ENCODE measurements around the gene MATN3. TPM values are rescaled to one million over a fixed set of nuclear protein-coding genes. Genes with fewer than 3 reads are reported as not detected.

The MATN3 gene
- total RNA-seq, 1 experiment from 2014 or later = 18.1 TPM

DNA sequence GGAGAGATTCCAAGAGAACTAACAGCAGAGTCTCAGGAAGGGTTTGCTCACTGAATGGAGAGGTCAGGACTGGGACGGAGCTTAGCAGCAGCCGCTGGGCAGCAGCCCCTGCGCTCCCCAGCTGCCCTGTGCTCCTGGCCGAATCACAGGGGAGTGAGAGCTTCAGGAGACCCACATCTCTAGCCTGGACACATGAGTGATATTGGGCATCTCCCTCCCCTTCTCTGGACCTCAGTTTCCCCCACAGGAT is 511 bp downstream of the MATN3 start:
- no peaks in the 10 kb centered on the region for H3K9me3 ChIP-seq
- Mint-ChIP-seq H3K27me3 (ENCODE audit: insufficient read depth, unreplicated experiment) (no peaks in the 10 kb centered on the region), H3K4me1 (ENCODE audit: low read depth, unreplicated experiment) (peaks cover 20% of the 10 kb centered on the region), H3K4me3 (ENCODE audit: unreplicated experiment) (peak overlapping the region; percentile 71), H3K36me3 (ENCODE audit: insufficient read depth, unreplicated experiment) (peaks cover 10% of the 10 kb centered on the region), H3K27ac (ENCODE audit: unreplicated experiment) (peak overlapping the region; percentile 16), H3K9me3 (ENCODE audit: unreplicated experiment) (peaks cover 14% of the 10 kb centered on the region)
- no peaks in the 10 kb centered on the region for H3K36me3 ChIP-seq (ENCODE audit: control insufficient read depth, insufficient read depth, low read length)
- peak overlapping the region; percentile 55 for H3K4me3 ChIP-seq (ENCODE audit: low read depth, low read length)
- ChIA-PET POLR2A (interaction anchor here (0.5 kb wide), 1 partner anchor 22 kb away, joined by 3 read pairs; the partner anchor contains the start of gene WDR35), CTCF (interaction anchor here (1.1 kb wide), 1 partner anchor 213 kb away, joined by 3 read pairs; the partner anchor contains the start of gene SDC1)
- no peak for DNase-seq
- no TSS peak for BruUV-seq (replicated peaks)
- peaks cover 17% of the 10 kb centered on the region for H3K4me1 ChIP-seq
- intact Hi-C loops (cut with micrococcal nuclease; ENCODE audit: unreplicated experiment) = no loop called here
- no peaks in the 10 kb centered on the region for H3K27me3 ChIP-seq (replicated peaks; ENCODE audit: control insufficient read depth, insufficient read depth, low read length)
- TF ChIP-seq, protein P1, sequence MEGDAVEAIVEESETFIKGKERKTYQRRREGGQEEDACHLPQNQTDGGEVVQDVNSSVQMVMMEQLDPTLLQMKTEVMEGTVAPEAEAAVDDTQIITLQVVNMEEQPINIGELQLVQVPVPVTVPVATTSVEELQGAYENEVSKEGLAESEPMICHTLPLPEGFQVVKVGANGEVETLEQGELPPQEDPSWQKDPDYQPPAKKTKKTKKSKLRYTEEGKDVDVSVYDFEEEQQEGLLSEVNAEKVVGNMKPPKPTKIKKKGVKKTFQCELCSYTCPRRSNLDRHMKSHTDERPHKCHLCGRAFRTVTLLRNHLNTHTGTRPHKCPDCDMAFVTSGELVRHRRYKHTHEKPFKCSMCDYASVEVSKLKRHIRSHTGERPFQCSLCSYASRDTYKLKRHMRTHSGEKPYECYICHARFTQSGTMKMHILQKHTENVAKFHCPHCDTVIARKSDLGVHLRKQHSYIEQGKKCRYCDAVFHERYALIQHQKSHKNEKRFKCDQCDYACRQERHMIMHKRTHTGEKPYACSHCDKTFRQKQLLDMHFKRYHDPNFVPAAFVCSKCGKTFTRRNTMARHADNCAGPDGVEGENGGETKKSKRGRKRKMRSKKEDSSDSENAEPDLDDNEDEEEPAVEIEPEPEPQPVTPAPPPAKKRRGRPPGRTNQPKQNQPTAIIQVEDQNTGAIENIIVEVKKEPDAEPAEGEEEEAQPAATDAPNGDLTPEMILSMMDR (IDR thresholded peaks at IDR 0.05; ENCODE audit: insufficient read depth in 1 of 2, low read depth in 1 of 2, low read length in 1 of 2, severe bottlenecking in 1 of 2, unreplicated experiment in 1 of 2) = no peak

DNA sequence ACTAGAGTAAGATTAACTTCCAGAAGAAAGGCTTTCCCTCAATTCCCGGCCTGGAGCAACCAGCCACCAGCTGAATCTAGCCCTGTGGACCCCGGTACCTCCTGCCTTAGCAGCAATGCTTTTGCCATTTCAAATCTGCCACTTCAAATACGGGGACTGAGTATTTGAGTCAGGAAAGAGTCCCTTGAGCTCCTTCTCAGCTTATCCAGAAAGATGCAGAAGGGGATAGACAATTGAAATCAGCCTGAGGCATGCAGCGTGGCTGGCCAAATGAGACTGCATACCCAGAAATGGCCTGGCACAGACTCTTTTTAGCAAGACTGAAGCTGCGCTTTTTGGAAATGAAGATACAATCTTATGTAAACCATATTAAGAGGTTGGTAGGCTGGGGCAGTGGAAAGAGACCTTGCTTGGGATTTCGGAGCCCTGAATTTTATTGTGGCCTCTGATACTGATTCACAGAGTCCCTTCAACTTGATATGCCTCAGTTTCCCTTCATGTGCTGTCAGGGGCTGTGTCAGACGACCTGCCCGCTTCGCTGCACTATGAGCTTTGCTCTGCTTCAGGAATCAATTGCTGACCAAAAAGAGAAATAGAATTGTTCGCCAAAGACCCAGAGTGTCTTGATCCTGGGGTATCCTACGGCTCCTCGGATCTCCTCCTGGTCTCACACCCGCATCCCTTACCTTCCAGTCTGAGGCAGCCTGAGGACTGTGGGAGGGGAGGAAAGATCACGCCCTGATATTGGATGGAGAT is 1.0 kb downstream of the MATN3 start:
- no TSS peak for BruUV-seq (replicated peaks)
- TF ChIP-seq, protein P1 (IDR thresholded peaks at IDR 0.05; ENCODE audit: insufficient read depth in 1 of 2, low read depth in 1 of 2, low read length in 1 of 2, severe bottlenecking in 1 of 2, unreplicated experiment in 1 of 2) = no peak
- Mint-ChIP-seq H3K4me3 (ENCODE audit: unreplicated experiment) (peak overlapping the region; percentile 71), H3K4me1 (ENCODE audit: low read depth, unreplicated experiment) (peaks cover 17% of the 10 kb centered on the region), H3K27ac (ENCODE audit: unreplicated experiment) (peak overlapping the region; percentile 16), H3K9me3 (ENCODE audit: unreplicated experiment) (peaks cover 14% of the 10 kb centered on the region), H3K36me3 (ENCODE audit: insufficient read depth, unreplicated experiment) (peaks cover 10% of the 10 kb centered on the region), H3K27me3 (ENCODE audit: insufficient read depth, unreplicated experiment) (no peaks in the 10 kb centered on the region)
- Histone ChIP-seq H3K4me1 (peaks cover 17% of the 10 kb centered on the region), H3K27me3 (replicated peaks; ENCODE audit: control insufficient read depth, insufficient read depth, low read length) (no peaks in the 10 kb centered on the region), H3K9me3 (no peaks in the 10 kb centered on the region), H3K36me3 (ENCODE audit: control insufficient read depth, insufficient read depth, low read length) (no peaks in the 10 kb centered on the region), H3K4me3 (ENCODE audit: low read depth, low read length) (peak overlapping the region; percentile 55)
- ChIA-PET CTCF (no interaction called here), POLR2A (interaction anchor here (0.5 kb wide), 1 partner anchor 21 kb away, joined by 3 read pairs; the partner anchor contains the start of gene WDR35)
- no peak for DNase-seq
- intact Hi-C loops (cut with micrococcal nuclease; ENCODE audit: unreplicated experiment) = no loop called here

DNA sequence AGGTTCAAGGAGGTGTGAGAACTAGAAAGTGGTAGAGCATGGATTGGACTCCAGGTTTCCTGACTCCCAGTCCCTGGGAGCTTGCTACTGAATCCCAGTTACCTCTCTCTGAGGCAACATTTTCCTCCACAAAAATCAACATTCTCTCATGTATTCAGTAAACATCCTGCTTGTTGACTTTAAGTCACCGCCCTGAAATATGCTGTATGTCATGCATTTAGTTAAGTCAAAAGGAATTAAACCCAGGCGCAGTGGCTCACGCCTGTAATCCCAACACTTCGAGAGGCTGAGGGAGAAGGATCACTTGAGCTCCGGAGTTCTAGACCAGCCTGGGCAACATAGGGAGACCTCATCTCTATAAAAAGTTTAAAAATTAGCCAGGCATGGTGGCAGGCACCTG is 3.8 kb downstream of the MATN3 start:
- Mint-ChIP-seq H3K9me3 (ENCODE audit: unreplicated experiment) (peaks cover 4% of the 10 kb centered on the region), H3K27ac (ENCODE audit: unreplicated experiment) (no peak overlapping the region), H3K27me3 (ENCODE audit: insufficient read depth, unreplicated experiment) (no peaks in the 10 kb centered on the region), H3K4me1 (ENCODE audit: low read depth, unreplicated experiment) (peaks cover 9% of the 10 kb centered on the region), H3K36me3 (ENCODE audit: insufficient read depth, unreplicated experiment) (peaks cover 12% of the 10 kb centered on the region), H3K4me3 (ENCODE audit: unreplicated experiment) (no peak overlapping the region)
- TF ChIP-seq, protein P1 (IDR thresholded peaks at IDR 0.05; ENCODE audit: insufficient read depth in 1 of 2, low read depth in 1 of 2, low read length in 1 of 2, severe bottlenecking in 1 of 2, unreplicated experiment in 1 of 2) = no peak
- POLR2A ChIA-PET = no interaction called here
- Histone ChIP-seq H3K27me3 (replicated peaks; ENCODE audit: control insufficient read depth, insufficient read depth, low read length) (no peaks in the 10 kb centered on the region), H3K9me3 (no peaks in the 10 kb centered on the region), H3K4me1 (peaks cover 17% of the 10 kb centered on the region), H3K36me3 (ENCODE audit: control insufficient read depth, insufficient read depth, low read length) (no peaks in the 10 kb centered on the region), H3K4me3 (ENCODE audit: low read depth, low read length) (no peak overlapping the region)
- CTCF ChIA-PET = interaction anchor here (0.6 to 0.7 kb wide), 2 partner anchors 123 to 288 kb away, joined by 3 to 7 read pairs; no protein-coding TSS in a partner anchor
- intact Hi-C loops (cut with micrococcal nuclease; ENCODE audit: unreplicated experiment) = no loop called here
- DNase-seq = no peak
- no TSS peak for BruUV-seq (replicated peaks)
